ENCODE data around the gene MAP2K5. TPM values are rescaled to one million over a fixed set of nuclear protein-coding genes. Genes with fewer than 3 reads are reported as not detected.

Gene MAP2K5
- total RNA-seq, 1 experiment from 2014 or later = 22.2 TPM

DNA sequence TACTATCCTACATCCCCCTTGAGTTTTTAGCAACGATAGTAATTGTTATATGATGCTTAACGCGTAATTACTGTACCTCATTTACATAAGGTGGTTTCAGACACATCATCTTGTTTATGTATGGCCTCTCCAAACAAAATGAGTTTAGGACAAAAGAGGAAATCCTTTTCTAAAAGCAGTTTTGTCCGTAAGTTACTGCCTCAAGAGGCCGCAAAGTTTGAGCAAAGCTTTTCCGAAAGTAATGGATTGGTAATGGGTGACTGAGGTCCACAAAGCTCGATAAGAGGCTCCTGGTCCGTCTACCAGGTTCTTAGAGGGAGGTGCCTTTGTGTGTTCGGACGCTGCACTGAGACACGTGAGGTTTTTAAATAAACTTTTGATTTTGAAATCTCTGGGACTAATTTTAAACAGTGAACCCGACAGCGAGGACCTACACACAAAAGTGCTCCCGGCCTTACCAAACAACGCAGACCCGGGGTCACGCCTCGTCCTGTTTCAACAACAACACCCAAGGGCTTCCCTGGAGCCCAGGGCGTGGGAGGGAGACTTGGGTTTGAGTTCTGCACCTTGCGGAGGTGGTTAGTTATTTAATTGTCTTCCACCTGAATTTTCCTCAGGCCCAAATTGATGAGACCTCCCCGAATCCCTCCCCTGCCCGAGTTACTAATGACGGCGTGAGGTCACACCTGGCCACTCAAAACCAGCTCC is 22.0 kb upstream of the MAP2K5 start:
- TF ChIP-seq, protein P1, sequence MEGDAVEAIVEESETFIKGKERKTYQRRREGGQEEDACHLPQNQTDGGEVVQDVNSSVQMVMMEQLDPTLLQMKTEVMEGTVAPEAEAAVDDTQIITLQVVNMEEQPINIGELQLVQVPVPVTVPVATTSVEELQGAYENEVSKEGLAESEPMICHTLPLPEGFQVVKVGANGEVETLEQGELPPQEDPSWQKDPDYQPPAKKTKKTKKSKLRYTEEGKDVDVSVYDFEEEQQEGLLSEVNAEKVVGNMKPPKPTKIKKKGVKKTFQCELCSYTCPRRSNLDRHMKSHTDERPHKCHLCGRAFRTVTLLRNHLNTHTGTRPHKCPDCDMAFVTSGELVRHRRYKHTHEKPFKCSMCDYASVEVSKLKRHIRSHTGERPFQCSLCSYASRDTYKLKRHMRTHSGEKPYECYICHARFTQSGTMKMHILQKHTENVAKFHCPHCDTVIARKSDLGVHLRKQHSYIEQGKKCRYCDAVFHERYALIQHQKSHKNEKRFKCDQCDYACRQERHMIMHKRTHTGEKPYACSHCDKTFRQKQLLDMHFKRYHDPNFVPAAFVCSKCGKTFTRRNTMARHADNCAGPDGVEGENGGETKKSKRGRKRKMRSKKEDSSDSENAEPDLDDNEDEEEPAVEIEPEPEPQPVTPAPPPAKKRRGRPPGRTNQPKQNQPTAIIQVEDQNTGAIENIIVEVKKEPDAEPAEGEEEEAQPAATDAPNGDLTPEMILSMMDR (IDR thresholded peaks at IDR 0.05; ENCODE audit: unreplicated experiment) = no peak
- H3K36me3 Mint-ChIP-seq (ENCODE audit: insufficient read depth, unreplicated experiment) = peaks cover 25% of the 10 kb centered on the region
- H3K27me3 Mint-ChIP-seq (ENCODE audit: unreplicated experiment) = no peaks in the 10 kb centered on the region
- CTCF ChIA-PET = interaction anchor here (0.6 to 1.0 kb wide), 5 partner anchors 14 to 315 kb away, joined by 3 to 5 read pairs (median 4); no protein-coding TSS in a partner anchor
- peak overlapping the region; percentile 97 for H3K4me3 Mint-ChIP-seq (ENCODE audit: low read depth, unreplicated experiment)
- H3K4me1 Mint-ChIP-seq (ENCODE audit: low read depth, unreplicated experiment) = peaks cover 24% of the 10 kb centered on the region
- H3K27ac Mint-ChIP-seq (ENCODE audit: unreplicated experiment) = peak overlapping the region; percentile 80
- H3K9me3 Mint-ChIP-seq (ENCODE audit: low read depth, unreplicated experiment) = no peaks in the 10 kb centered on the region
- BruUV-seq (replicated peaks) = TSS peak; percentile 76
- intact Hi-C loops (cut with micrococcal nuclease; ENCODE audit: unreplicated experiment) = no loop called here
- no peak for DNase-seq

DNA sequence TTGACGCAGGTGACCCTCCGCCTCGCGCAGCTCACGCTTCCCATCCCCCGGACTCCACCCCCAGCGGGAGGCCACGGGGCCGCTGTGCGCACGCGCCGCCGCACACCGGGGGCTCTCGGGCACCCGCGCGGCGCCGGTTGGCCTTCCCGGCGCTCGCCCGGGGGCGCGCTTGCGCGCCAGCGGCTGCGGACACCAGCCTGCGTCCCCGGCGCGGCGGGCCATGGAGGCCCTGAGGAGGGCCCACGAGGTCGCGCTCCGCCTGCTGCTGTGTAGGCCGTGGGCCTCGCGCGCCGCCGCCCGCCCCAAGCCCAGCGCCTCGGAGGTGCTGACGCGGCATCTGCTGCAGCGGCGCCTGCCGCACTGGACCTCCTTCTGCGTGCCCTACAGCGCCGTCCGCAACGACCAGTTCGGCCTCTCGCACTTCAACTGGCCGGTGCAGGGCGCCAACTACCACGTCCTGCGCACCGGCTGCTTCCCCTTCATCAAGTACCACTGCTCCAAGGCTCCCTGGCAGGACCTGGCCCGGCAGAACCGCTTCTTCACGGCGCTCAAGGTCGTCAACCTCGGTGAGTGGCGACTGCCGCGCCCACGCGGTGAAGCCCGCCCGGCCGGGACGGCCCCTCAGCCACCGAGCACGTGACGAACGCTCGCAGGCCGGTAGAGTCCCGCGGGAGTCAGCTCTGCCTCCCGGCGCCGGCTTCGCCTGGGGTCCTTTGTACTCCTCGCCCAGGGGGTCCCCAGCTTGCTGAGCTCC is 21.3 kb upstream of the MAP2K5 start, which contains the start of gene C15orf61:
TSS of gene C15orf61 (plus strand) at position 103 of the 754 bp plus-strand sequence. CDS start at position 221, 118 bp downstream.
- intact Hi-C loops (cut with micrococcal nuclease; ENCODE audit: unreplicated experiment) = no loop called here
- BruUV-seq (replicated peaks) = no TSS peak
- peak; percentile 98 for DNase-seq
- CTCF ChIA-PET = interaction anchor here (0.6 to 1.3 kb wide), 7 partner anchors 15 to 314 kb away, joined by 3 to 5 read pairs (median 3); no protein-coding TSS in a partner anchor
- H3K4me3 Mint-ChIP-seq (ENCODE audit: low read depth, unreplicated experiment) = peak within 1 kb of the TSS; percentile 97
- H3K9me3 Mint-ChIP-seq (ENCODE audit: low read depth, unreplicated experiment) = no peaks in the 10 kb centered on the region
- H3K36me3 Mint-ChIP-seq (ENCODE audit: insufficient read depth, unreplicated experiment) = peaks cover 25% of the 10 kb centered on the region
- H3K4me1 Mint-ChIP-seq (ENCODE audit: low read depth, unreplicated experiment) = peaks cover 24% of the 10 kb centered on the region
- peak within 1 kb of the TSS; percentile 80 for H3K27ac Mint-ChIP-seq (ENCODE audit: unreplicated experiment)
- no peaks in the 10 kb centered on the region for H3K27me3 Mint-ChIP-seq (ENCODE audit: unreplicated experiment)
- TF ChIP-seq, protein P1 (IDR thresholded peaks at IDR 0.05; ENCODE audit: unreplicated experiment) = no peak

DNA sequence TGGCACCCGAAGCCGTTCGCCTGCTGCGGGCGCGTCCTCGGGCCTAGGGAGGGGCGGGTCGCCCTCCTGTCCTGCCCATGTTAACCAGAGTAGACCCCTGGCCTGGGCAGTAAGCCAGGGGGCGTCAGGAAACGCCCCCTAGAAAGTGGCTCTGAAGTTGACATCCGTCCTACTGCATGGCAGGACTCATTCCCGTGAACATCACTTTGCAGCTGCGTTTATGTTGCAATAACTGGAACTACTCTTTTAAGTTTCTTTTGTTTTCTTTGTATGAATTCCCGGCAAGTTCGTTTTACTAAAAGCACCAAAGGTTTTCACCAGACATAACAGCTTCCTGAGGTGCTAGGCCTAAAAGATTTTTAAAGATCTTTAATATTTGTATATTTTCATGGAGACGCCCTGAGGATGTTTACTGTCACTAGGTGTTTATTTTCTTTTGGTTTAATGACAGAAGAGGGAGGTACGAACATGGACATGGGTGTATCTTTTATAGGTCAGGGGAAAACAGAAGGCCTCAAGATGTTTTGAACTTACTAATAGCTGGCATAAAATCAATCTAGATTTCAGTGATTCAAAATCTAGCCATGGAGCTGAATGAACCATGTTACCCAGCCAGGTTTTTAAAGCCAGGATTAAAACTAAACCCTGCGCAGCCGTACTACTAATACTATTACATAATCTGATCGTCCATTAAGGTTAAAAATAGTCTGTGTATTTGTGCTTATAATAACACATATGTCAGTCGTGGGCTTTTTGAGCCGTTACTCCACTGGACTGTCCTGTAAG is 20.5 kb upstream of the MAP2K5 start:
- Mint-ChIP-seq H3K27ac (ENCODE audit: unreplicated experiment) (peak overlapping the region; percentile 80), H3K4me3 (ENCODE audit: low read depth, unreplicated experiment) (peak overlapping the region; percentile 97), H3K9me3 (ENCODE audit: low read depth, unreplicated experiment) (no peaks in the 10 kb centered on the region), H3K36me3 (ENCODE audit: insufficient read depth, unreplicated experiment) (peaks cover 25% of the 10 kb centered on the region), H3K4me1 (ENCODE audit: low read depth, unreplicated experiment) (peaks cover 24% of the 10 kb centered on the region), H3K27me3 (ENCODE audit: unreplicated experiment) (no peaks in the 10 kb centered on the region)
- DNase-seq = no peak
- TF ChIP-seq, protein P1 (IDR thresholded peaks at IDR 0.05; ENCODE audit: unreplicated experiment) = no peak
- BruUV-seq (replicated peaks) = TSS peak; percentile 72
- intact Hi-C loops (cut with micrococcal nuclease; ENCODE audit: unreplicated experiment) = loop anchor here (2.0 kb wide), 1 partner anchor 15 kb away; no protein-coding TSS in a partner anchor
- CTCF ChIA-PET = interaction anchor here (0.6 to 1.3 kb wide), 2 partner anchors 124 to 310 kb away, joined by 3 read pairs; no protein-coding TSS in a partner anchor

DNA sequence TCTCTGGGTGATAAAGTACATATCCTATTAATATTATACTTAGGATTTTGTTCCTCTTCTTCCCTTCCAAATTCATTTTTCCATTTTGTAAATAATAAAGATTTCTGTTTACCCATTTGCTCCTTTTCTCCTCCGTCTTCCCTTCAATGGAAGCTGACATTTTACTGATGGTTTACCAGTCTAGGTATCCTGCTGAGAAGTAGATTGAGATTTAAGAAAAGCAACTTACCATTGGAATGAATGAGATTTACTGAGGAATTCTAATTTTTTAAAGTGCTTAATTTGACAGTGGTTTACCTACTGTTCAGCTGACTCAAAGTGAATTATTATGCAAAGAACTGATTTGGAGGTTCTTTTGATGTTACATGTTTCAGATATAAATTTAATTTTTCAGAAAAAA is 19.2 kb upstream of the MAP2K5 start:
- peak overlapping the region; percentile 97 for H3K4me3 Mint-ChIP-seq (ENCODE audit: low read depth, unreplicated experiment)

More for the DNA sequence above, 19.2 kb upstream of the MAP2K5 start:
- TF ChIP-seq, protein P1 (IDR thresholded peaks at IDR 0.05; ENCODE audit: unreplicated experiment) = no peak
- CTCF ChIA-PET = interaction anchor here (0.6 kb wide), 1 partner anchor 45 kb away, joined by 3 read pairs; no protein-coding TSS in a partner anchor
- Mint-ChIP-seq H3K9me3 (ENCODE audit: low read depth, unreplicated experiment) (no peaks in the 10 kb centered on the region), H3K4me1 (ENCODE audit: low read depth, unreplicated experiment) (peaks cover 24% of the 10 kb centered on the region), H3K27ac (ENCODE audit: unreplicated experiment) (peak overlapping the region; percentile 80), H3K27me3 (ENCODE audit: unreplicated experiment) (no peaks in the 10 kb centered on the region), H3K36me3 (ENCODE audit: insufficient read depth, unreplicated experiment) (peaks cover 25% of the 10 kb centered on the region)
- intact Hi-C loops (cut with micrococcal nuclease; ENCODE audit: unreplicated experiment) = loop anchor here (2.0 kb wide), 1 partner anchor 13 kb away; no protein-coding TSS in a partner anchor
- no peak for DNase-seq
- BruUV-seq (replicated peaks) = no TSS peak

All from Calu3 (cell line).